H9 (cell line): ENCODE results near the gene ZNF678. TPM values are rescaled to one million over a fixed set of nuclear protein-coding genes. Genes with fewer than 3 reads are reported as not detected.

Experiments
- DNase-seq: peaks from one replicate; pipeline ENCODE4 v3.0.0-alpha.2; 2017
- H2AFZ ChIP-seq: one replicate; pipeline ENCODE4 v1.6.1; 2013; ENCODE audit warnings: mild to moderate bottlenecking, low read length, control low read depth, moderate library complexity
- H2AK5ac ChIP-seq: 2 replicates; pipeline ENCODE4 v1.6.1; 2013; ENCODE audit warnings: low read length, control low read depth, mixed read lengths; ENCODE audit not compliant: insufficient read length
- H2BK120ac ChIP-seq: one replicate; pipeline ENCODE4 v1.6.1; 2013; ENCODE audit warnings: low read depth, mild to moderate bottlenecking, low read length, control low read depth, inconsistent platforms; ENCODE audit not compliant: poor library complexity, severe bottlenecking
- H2BK12ac ChIP-seq: 2 replicates; pipeline ENCODE4 v1.6.1; 2013; ENCODE audit warnings: low read length, control low read depth, mixed read lengths, low read depth; ENCODE audit not compliant: insufficient read length
- H2BK15ac ChIP-seq: 2 replicates; pipeline ENCODE4 v1.6.1; 2013; ENCODE audit warnings: low read depth, low read length, control low read depth
- H2BK20ac ChIP-seq: one replicate; pipeline ENCODE4 v1.6.1; 2013; ENCODE audit warnings: low read depth, mild to moderate bottlenecking, low read length, control low read depth, inconsistent platforms; ENCODE audit not compliant: poor library complexity, severe bottlenecking
- H2BK5ac ChIP-seq: 2 replicates; pipeline ENCODE4 v1.6.1; 2013; ENCODE audit warnings: low read length, control low read depth, mixed read lengths; ENCODE audit not compliant: insufficient read length
- H3K14ac ChIP-seq: 2 replicates; pipeline ENCODE4 v1.6.1; 2013; ENCODE audit warnings: low read length, control low read depth; ENCODE audit not compliant: insufficient read depth
- H3K18ac ChIP-seq: 2 replicates; pipeline ENCODE4 v1.6.1; 2013; ENCODE audit warnings: low read depth, mild to moderate bottlenecking, mixed read lengths, low read length, control low read depth; ENCODE audit not compliant: insufficient read length
- H3K23ac ChIP-seq: 2 replicates; pipeline ENCODE4 v1.6.1; 2013; ENCODE audit warnings: low read length, control low read depth, mixed read lengths, low read depth; ENCODE audit not compliant: insufficient read length
- H3K23me2 ChIP-seq: 2 replicates; pipeline ENCODE4 v1.6.1; 2013; ENCODE audit warnings: low read depth, mild to moderate bottlenecking, mixed read lengths, low read length, control low read depth; ENCODE audit not compliant: insufficient read length, poor library complexity, severe bottlenecking
- H3K27ac ChIP-seq: 2 replicates; pipeline ENCODE4 v1.5.1; 2013; ENCODE audit warnings: low read length, control low read depth, mixed read lengths, low read depth; ENCODE audit not compliant: insufficient read length
- H3K27me3 ChIP-seq: 2 replicates; pipeline ENCODE4 v1.6.1; 2013; ENCODE audit warnings: low read length, control low read depth, inconsistent platforms; ENCODE audit not compliant: insufficient read depth
- H3K4ac ChIP-seq: 2 replicates; pipeline ENCODE4 v1.6.1; 2013; ENCODE audit warnings: low read depth, mild to moderate bottlenecking, control low read depth, inconsistent platforms, low read length, moderate library complexity
- H3K4me1 ChIP-seq: 2 replicates; pipeline ENCODE4 v1.6.1; 2013; ENCODE audit warnings: low read length, control low read depth, inconsistent platforms; ENCODE audit not compliant: insufficient read depth
- H3K4me2 ChIP-seq: 2 replicates; pipeline ENCODE4 v1.6.1; 2013; ENCODE audit warnings: low read length, control low read depth, mixed read lengths; ENCODE audit not compliant: insufficient read length, insufficient read depth
- H3K56ac ChIP-seq: 2 replicates; pipeline ENCODE4 v1.6.1; 2013; ENCODE audit warnings: low read depth, mild to moderate bottlenecking, mixed read lengths, low read length, control low read depth; ENCODE audit not compliant: insufficient read length
- H3K79me1 ChIP-seq: 2 replicates; pipeline ENCODE4 v1.6.1; 2013; ENCODE audit warnings: low read depth, mild to moderate bottlenecking, moderate library complexity, low read length, control low read depth, inconsistent platforms; ENCODE audit not compliant: insufficient read depth, poor library complexity, severe bottlenecking
- H3K79me2 ChIP-seq: 2 replicates; pipeline ENCODE4 v1.6.1; 2013; ENCODE audit warnings: low read length, control low read depth, inconsistent platforms; ENCODE audit not compliant: insufficient read depth
- H3K9ac ChIP-seq: 2 replicates; pipeline ENCODE4 v1.6.1; 2013; ENCODE audit warnings: low read length, control low read depth, mixed read lengths; ENCODE audit not compliant: insufficient read length; ENCODE audit errors: extremely low read depth
- H3K9me3 ChIP-seq: one replicate; pipeline ENCODE4 v1.6.1; 2013; ENCODE audit warnings: low read depth, low read length, inconsistent platforms; ENCODE audit not compliant: control insufficient read depth
- H3T11ph ChIP-seq: one replicate; pipeline ENCODE4 v1.6.1; 2013; ENCODE audit warnings: mild to moderate bottlenecking, low read length, control low read depth, inconsistent platforms
- H4K20me1 ChIP-seq: one replicate; pipeline ENCODE4 v1.6.1; 2013; ENCODE audit not compliant: control insufficient read depth, insufficient read length, insufficient read depth
- H4K5ac ChIP-seq: 2 replicates; pipeline ENCODE4 v1.6.1; 2013; ENCODE audit warnings: low read depth, mild to moderate bottlenecking, mixed read lengths, low read length, control low read depth; ENCODE audit not compliant: insufficient read length
- H4K8ac ChIP-seq: replicated peaks from 2 replicates; pipeline ENCODE4 v1.6.1; 2013; ENCODE audit warnings: low read length, control low read depth, mixed read lengths, low read depth; ENCODE audit not compliant: insufficient read length
- H4K91ac ChIP-seq: 2 replicates; pipeline ENCODE4 v1.6.1; 2013; ENCODE audit warnings: low read depth, mild to moderate bottlenecking, moderate library complexity, mixed read lengths, low read length, control low read depth; ENCODE audit not compliant: insufficient read length
- H3K27ac Mint-ChIP-seq, 3 experiments: 2 replicates in 2 of 3; 3 replicates in 1 of 3; pipeline ENCODE4 v1.8.0; 2020 to 2021; ENCODE audit warnings: mixed read lengths in 3 of 3, mild to moderate bottlenecking in 1 of 3, moderate library complexity in 1 of 3
- H3K27me3 Mint-ChIP-seq: 2 replicates; pipeline ENCODE4 v1.8.0; 2021; ENCODE audit warnings: low read depth, mild to moderate bottlenecking, moderate library complexity, mixed read lengths
- H3K36me3 Mint-ChIP-seq, 3 experiments: 2 replicates in 2 of 3; 3 replicates in 1 of 3; pipeline ENCODE4 v1.8.0; 2020 to 2021; ENCODE audit warnings: low read depth in 3 of 3, mixed read lengths in 3 of 3; ENCODE audit not compliant: insufficient read depth in 1 of 3
- H3K4me1 Mint-ChIP-seq, 2 experiments: 2 replicates each; pipeline ENCODE4 v1.8.0; 2020; ENCODE audit warnings: mixed read lengths in 2 of 2
- H3K4me3 Mint-ChIP-seq, 2 experiments: 2 replicates in 1 of 2; 3 replicates in 1 of 2; pipeline ENCODE4 v1.8.0; 2020 to 2021; ENCODE audit warnings: mild to moderate bottlenecking in 2 of 2, mixed read lengths in 2 of 2, moderate library complexity in 1 of 2
- H3K9me3 Mint-ChIP-seq, 2 experiments: 2 replicates in 1 of 2; 3 replicates in 1 of 2; pipeline ENCODE4 v1.8.0; 2020; ENCODE audit warnings: mild to moderate bottlenecking in 2 of 2, mixed read lengths in 2 of 2, moderate library complexity in 1 of 2
- CTCF ChIP-seq: fragments of 200-600 bp; sonication (generic); conservative IDR thresholded peaks from 3 replicates; pipeline ENCODE4 v1.8.0; 2021; ENCODE audit warnings: antibody characterized with exemption, mild to moderate bottlenecking
- WGBS: extraction: QIAGEN DNeasy Blood & Tissue Kit; methylation state at CpG from one replicate; pipeline ENCODE4 v1.1.7; 2013; ENCODE audit warnings: missing lambda C conversion rate, low lambda C conversion rate, mixed read lengths; ENCODE audit not compliant: insufficient read length; ENCODE audit errors: extremely low coverage; 5-methylcytosine and 5-hydroxymethylcytosine counted together
- total RNA-seq: library from RNA; stranded (reverse); gene quantifications from 2 replicates; pipeline ENCODE4 v1.2.1, GENCODE V29; 2021

Gene ZNF678
- total RNA-seq, 1 experiment from 2014 or later, result 25.3 TPM

- Histone ChIP-seq H4K5ac (no peak overlapping the region), H3K9ac (no peak overlapping the region), H3K27me3 (no peaks in the 10 kb centered on the region), H3K18ac (no peak overlapping the region), H3K4me1 (no peaks in the 10 kb centered on the region), H2BK20ac (no peak overlapping the region), H3T11ph (no peak overlapping the region), H2BK15ac (no peak overlapping the region), H4K20me1 (no peaks in the 10 kb centered on the region), H3K4me2 (no peak overlapping the region), H2BK5ac (no peak overlapping the region), H2AK5ac (no peak overlapping the region), H3K9me3 (no peaks in the 10 kb centered on the region), H3K23ac (no peak overlapping the region), H3K79me1 (no peaks in the 10 kb centered on the region), H2BK120ac (no peak overlapping the region), H3K14ac (no peak overlapping the region), H3K23me2 (peaks cover 5% of the 10 kb centered on the region), H3K79me2 (0 out of 2 replicates have a peak, but pooled peaks cover 2% of the 10 kb centered on the region), H2BK12ac (no peak overlapping the region), H4K8ac (no peak overlapping the region), H3K56ac (no peak overlapping the region), H3K4ac (no peak overlapping the region), H2AFZ (no peak overlapping the region), H3K27ac (no peak overlapping the region), H4K91ac (no peak overlapping the region)
- Mint-ChIP-seq H3K36me3 (peaks cover 0 to 7% (median 3%) of the 10 kb centered on the region in 3 experiments; a peak in 6 of 7 replicates), H3K27ac (no peak overlapping the region), H3K9me3 (peaks cover 8 to 14% of the 10 kb centered on the region in 2 experiments; a peak in 4 of 5 replicates), H3K27me3 (peaks cover 13% of the 10 kb centered on the region), H3K4me1 (peaks cover 0 to 12% of the 10 kb centered on the region in 2 experiments; a peak in 3 of 4 replicates), H3K4me3 (no peak overlapping the region; a peak in 1 of 5 replicates)
- no CpG with 5 or more reads among the region's 12 CpGs for WGBS
- TF ChIP-seq CTCF, result no peak
- DNase-seq, result no peak
These were observed 3.4 kb upstream of the ZNF678 start for GRCh38 chr1:227559926-227560325.
